Activated CD4-positive, alpha-beta T cell treated with anti-CD3 and anti-CD28 coated beads for 36 hours (primary cell): Measurements from ENCODE around the gene ABL1. TPM values are rescaled to one million over a fixed set of nuclear protein-coding genes. Genes with fewer than 3 reads are reported as not detected.

Experiments
- ATAC-seq: fragments of 200-7000 bp; cut with Tn5 transposase; one replicate; pipeline ENCODE4 v1.10.0; 2021; ENCODE audit warnings: mild to moderate bottlenecking, moderate library complexity
- CTCF ChIA-PET: fragments of 350-600 bp; sonication (Branson Sonifier 250); formaldehyde crosslinking; loops from one replicate; lab custom pipeline; 2021; ENCODE audit warnings: antibody characterized with exemption; lab: Charles Lee
- POLR2A ChIA-PET: fragments of 350-600 bp; sonication (Branson Sonifier 250); formaldehyde crosslinking; loops from one replicate; lab custom pipeline; 2021; ENCODE audit warnings: antibody characterized with exemption, inconsistent platforms; lab: Charles Lee
- DNase-seq: peaks from one replicate; pipeline ENCODE4 v3.0.0-alpha.2; 2020
- H3K27ac Mint-ChIP-seq: one replicate; pipeline ENCODE4 v1.8.0; 2021; ENCODE audit warnings: mixed read lengths
- H3K27me3 Mint-ChIP-seq: one replicate; pipeline ENCODE4 v1.8.0; 2021; ENCODE audit warnings: mixed read lengths
- H3K36me3 Mint-ChIP-seq: one replicate; pipeline ENCODE4 v1.8.0; 2021; ENCODE audit warnings: low read depth, mixed read lengths
- H3K4me1 Mint-ChIP-seq: one replicate; pipeline ENCODE4 v1.8.0; 2021; ENCODE audit warnings: mixed read lengths
- H3K4me3 Mint-ChIP-seq: one replicate; pipeline ENCODE4 v1.8.0; 2021; ENCODE audit warnings: mild to moderate bottlenecking, moderate library complexity, mixed read lengths
- H3K9me3 Mint-ChIP-seq: one replicate; pipeline ENCODE4 v1.8.0; 2021; ENCODE audit warnings: low read depth, mixed read lengths
- intact Hi-C, 2 experiments: fragments of 100-400 bp; cut with DNase I in 1 of 2; cut with micrococcal nuclease in 1 of 2; formaldehyde crosslinking; loops; one replicate each; pipeline versions ENCODE4 v1.14.2 to v1.15.1; 2022 to 2024; cut with DNase I, micrococcal nuclease
- total RNA-seq, 2 experiments: library from RNA; stranded (reverse); gene quantifications; one replicate each; pipeline ENCODE4 v1.2.3, GENCODE V29; 2021

ABL1 gene
- total RNA-seq, 2 experiments from 2014 or later: 31.8 to 32.3 TPM

- ChIA-PET POLR2A (no interaction called here), CTCF (interaction anchor here (0.6 kb wide), 2 partner anchors 370 to 909 kb away, joined by 3 to 4 read pairs; no protein-coding TSS in a partner anchor)
- Mint-ChIP-seq H3K4me3 (no peak overlapping the region), H3K36me3 (peaks cover 28% of the 10 kb centered on the region), H3K27me3 (no peaks in the 10 kb centered on the region), H3K9me3 (no peaks in the 10 kb centered on the region), H3K4me1 (no peaks in the 10 kb centered on the region), H3K27ac (no peak overlapping the region)
- ATAC-seq: no peak
- intact Hi-C loops: no loop called here
- no peak for DNase-seq
Observed at GRCh38 chr9:130885484-130886375, 50.7 kb downstream of the ABL1 start.

GRCh38 chr9:130886981-130887380, 51.9 kb downstream of the ABL1 start:
- ChIA-PET POLR2A (no interaction called here), CTCF (no interaction called here)
- H3K27me3 Mint-ChIP-seq: no peaks in the 10 kb centered on the region
- H3K4me3 Mint-ChIP-seq: no peak overlapping the region
- no peak overlapping the region for H3K27ac Mint-ChIP-seq
- H3K4me1 Mint-ChIP-seq: no peaks in the 10 kb centered on the region
- ATAC-seq (no peak), DNase-seq (no peak)
- H3K9me3 Mint-ChIP-seq: no peaks in the 10 kb centered on the region
- peaks cover 18% of the 10 kb centered on the region for H3K36me3 Mint-ChIP-seq
- intact Hi-C loops: no loop called here

- ATAC-seq (no peak), DNase-seq (no peak)
- H3K4me1 Mint-ChIP-seq: no peaks in the 10 kb centered on the region
- ChIA-PET POLR2A (no interaction called here), CTCF (no interaction called here)
- no peaks in the 10 kb centered on the region for H3K9me3 Mint-ChIP-seq
- H3K36me3 Mint-ChIP-seq: peaks cover 18% of the 10 kb centered on the region
- H3K27me3 Mint-ChIP-seq: no peaks in the 10 kb centered on the region
- H3K27ac Mint-ChIP-seq: no peak overlapping the region
- intact Hi-C loops: no loop called here
- no peak overlapping the region for H3K4me3 Mint-ChIP-seq
Observed at GRCh38 chr9:130887494-130888144, 52.6 kb downstream of the ABL1 start.

- no peak for DNase-seq
- CTCF ChIA-PET: no interaction called here
- peaks cover 18% of the 10 kb centered on the region for H3K36me3 Mint-ChIP-seq
- ATAC-seq: no peak
- no peaks in the 10 kb centered on the region for H3K4me1 Mint-ChIP-seq
- H3K27ac Mint-ChIP-seq: no peak overlapping the region
- no peaks in the 10 kb centered on the region for H3K9me3 Mint-ChIP-seq
- no peaks in the 10 kb centered on the region for H3K27me3 Mint-ChIP-seq
- intact Hi-C loops: no loop called here
- POLR2A ChIA-PET: no interaction called here
- no peak overlapping the region for H3K4me3 Mint-ChIP-seq
Observed at GRCh38 chr9:130888146-130888885, 53.3 kb downstream of the ABL1 start.

- intact Hi-C loops: no loop called here
- ATAC-seq (no peak), DNase-seq (no peak)
- POLR2A ChIA-PET: no interaction called here
- no peaks in the 10 kb centered on the region for H3K4me1 Mint-ChIP-seq
- H3K9me3 Mint-ChIP-seq: no peaks in the 10 kb centered on the region
- no peaks in the 10 kb centered on the region for H3K27me3 Mint-ChIP-seq
- CTCF ChIA-PET: interaction anchor here (1.4 kb wide), 1 partner anchor 189 kb away, joined by 4 read pairs; no protein-coding TSS in a partner anchor
- peaks cover 10% of the 10 kb centered on the region for H3K36me3 Mint-ChIP-seq
- no peak overlapping the region for H3K27ac Mint-ChIP-seq
- H3K4me3 Mint-ChIP-seq: no peak overlapping the region
Observed at GRCh38 chr9:130890124-130890523, 55.1 kb downstream of the ABL1 start.

- H3K4me1 Mint-ChIP-seq: no peaks in the 10 kb centered on the region
- H3K27ac Mint-ChIP-seq: no peak overlapping the region
Observed at GRCh38 chr9:130890870-130891687, 56.0 kb downstream of the ABL1 start.

GRCh38 chr9:130891688-130892476, 56.8 kb downstream of the ABL1 start:
- no peaks in the 10 kb centered on the region for H3K4me1 Mint-ChIP-seq
- H3K27ac Mint-ChIP-seq: no peak overlapping the region
- CTCF ChIA-PET: interaction anchor here (0.9 kb wide), 1 partner anchor 130 kb away, joined by 3 read pairs; no protein-coding TSS in a partner anchor

More at GRCh38 chr9:130890870-130891687, 56.0 kb downstream of the ABL1 start:
- intact Hi-C loops: no loop called here
- DNase-seq (no peak), ATAC-seq (no peak)
- no peaks in the 10 kb centered on the region for H3K9me3 Mint-ChIP-seq
- POLR2A ChIA-PET: no interaction called here
- H3K4me3 Mint-ChIP-seq: no peak overlapping the region
- no peaks in the 10 kb centered on the region for H3K27me3 Mint-ChIP-seq
- CTCF ChIA-PET: interaction anchor here (0.6 to 1.4 kb wide), 4 partner anchors 23 to 1922 kb away, joined by 3 to 5 read pairs (median 4); no protein-coding TSS in a partner anchor
- H3K36me3 Mint-ChIP-seq: peaks cover 5% of the 10 kb centered on the region

GRCh38 chr9:130892477-130893304, 57.6 kb downstream of the ABL1 start:
- peaks cover 2% of the 10 kb centered on the region for H3K36me3 Mint-ChIP-seq
- intact Hi-C loops: no loop called here
- no peak for DNase-seq
- no peaks in the 10 kb centered on the region for H3K27me3 Mint-ChIP-seq
- H3K4me1 Mint-ChIP-seq: no peaks in the 10 kb centered on the region
- CTCF ChIA-PET: interaction anchor here (0.6 to 0.9 kb wide), 2 partner anchors 16 to 131 kb away, joined by 3 read pairs; no protein-coding TSS in a partner anchor
- POLR2A ChIA-PET: no interaction called here
- H3K27ac Mint-ChIP-seq: no peak overlapping the region
- H3K4me3 Mint-ChIP-seq: no peak overlapping the region
- no peak for ATAC-seq
- no peaks in the 10 kb centered on the region for H3K9me3 Mint-ChIP-seq

More at GRCh38 chr9:130891688-130892476, 56.8 kb downstream of the ABL1 start:
- Mint-ChIP-seq H3K27me3 (no peaks in the 10 kb centered on the region), H3K9me3 (no peaks in the 10 kb centered on the region), H3K36me3 (peaks cover 5% of the 10 kb centered on the region), H3K4me3 (no peak overlapping the region)
- ATAC-seq (no peak), DNase-seq (no peak)
- POLR2A ChIA-PET: no interaction called here
- intact Hi-C loops: no loop called here

- ATAC-seq: peak; percentile 12
- no peak for DNase-seq
- Mint-ChIP-seq H3K4me1 (no peaks in the 10 kb centered on the region), H3K27ac (no peak overlapping the region), H3K4me3 (no peak overlapping the region), H3K27me3 (no peaks in the 10 kb centered on the region), H3K9me3 (no peaks in the 10 kb centered on the region), H3K36me3 (peaks cover 2% of the 10 kb centered on the region)
- intact Hi-C loops: no loop called here
- ChIA-PET POLR2A (no interaction called here), CTCF (interaction anchor here (0.6 kb wide), 1 partner anchor 17 kb away, joined by 3 read pairs; no protein-coding TSS in a partner anchor)
Observed at GRCh38 chr9:130893341-130894101, 58.5 kb downstream of the ABL1 start.
